Activated CD4-positive, alpha-beta T cell treated with anti-CD3 and anti-CD28 coated beads for 48 hours (primary cell): ENCODE data around the gene C1orf167.
"Not testable (repeated sequence)": the region's sequence is repeated elsewhere in the genome, so short reads cannot be mapped to it uniquely, and the experiment has no call there.

ENCODE experiments used
- DNase-seq: peaks from one replicate; pipeline ENCODE4 v3.0.0-alpha.2; 2020

Gene C1orf167

GRCh38 chr1:11802973-11803885, 41.2 kb downstream of the C1orf167 start:
- DNase-seq = peak; percentile 79

DNA sequence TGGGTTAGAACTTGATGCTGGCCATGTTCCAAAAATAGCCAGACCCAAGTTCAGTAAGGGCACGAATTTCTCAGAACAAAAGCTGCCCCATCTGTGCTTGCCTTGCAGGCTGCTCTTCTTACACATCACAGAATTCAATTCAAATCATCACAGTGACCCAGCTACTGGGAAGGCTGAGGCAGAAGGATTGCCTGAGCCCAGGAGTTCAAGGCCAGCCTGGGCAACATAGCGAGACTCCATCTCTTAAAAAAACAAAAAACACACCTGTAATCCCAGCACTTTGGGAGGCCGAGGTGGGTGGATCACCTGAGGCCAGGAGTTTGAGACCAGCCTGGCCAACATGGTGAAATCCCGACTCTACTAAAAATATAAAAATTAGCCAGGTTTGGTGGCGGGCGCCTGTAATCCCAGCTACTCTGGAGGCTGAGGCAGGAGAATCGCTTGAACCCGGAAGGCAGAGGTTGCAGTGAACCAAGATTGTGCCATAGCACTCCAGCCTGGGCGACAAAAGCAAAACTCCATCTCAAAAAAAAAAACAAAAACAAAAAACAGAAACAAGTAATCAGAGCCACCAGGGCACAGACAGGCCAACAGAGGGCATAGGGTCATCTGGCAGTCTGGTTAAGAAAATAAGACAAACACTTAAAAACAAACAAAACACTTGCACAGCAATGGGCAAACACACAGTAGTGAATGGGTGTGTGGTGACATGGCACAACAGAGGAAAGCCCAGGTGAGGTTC, 42.1 kb downstream of the C1orf167 start:
- DNase-seq = not testable (repeated sequence)

GRCh38 chr1:11804666-11805421, 42.9 kb downstream of the C1orf167 start:
- peak; percentile 50 for DNase-seq

DNA sequence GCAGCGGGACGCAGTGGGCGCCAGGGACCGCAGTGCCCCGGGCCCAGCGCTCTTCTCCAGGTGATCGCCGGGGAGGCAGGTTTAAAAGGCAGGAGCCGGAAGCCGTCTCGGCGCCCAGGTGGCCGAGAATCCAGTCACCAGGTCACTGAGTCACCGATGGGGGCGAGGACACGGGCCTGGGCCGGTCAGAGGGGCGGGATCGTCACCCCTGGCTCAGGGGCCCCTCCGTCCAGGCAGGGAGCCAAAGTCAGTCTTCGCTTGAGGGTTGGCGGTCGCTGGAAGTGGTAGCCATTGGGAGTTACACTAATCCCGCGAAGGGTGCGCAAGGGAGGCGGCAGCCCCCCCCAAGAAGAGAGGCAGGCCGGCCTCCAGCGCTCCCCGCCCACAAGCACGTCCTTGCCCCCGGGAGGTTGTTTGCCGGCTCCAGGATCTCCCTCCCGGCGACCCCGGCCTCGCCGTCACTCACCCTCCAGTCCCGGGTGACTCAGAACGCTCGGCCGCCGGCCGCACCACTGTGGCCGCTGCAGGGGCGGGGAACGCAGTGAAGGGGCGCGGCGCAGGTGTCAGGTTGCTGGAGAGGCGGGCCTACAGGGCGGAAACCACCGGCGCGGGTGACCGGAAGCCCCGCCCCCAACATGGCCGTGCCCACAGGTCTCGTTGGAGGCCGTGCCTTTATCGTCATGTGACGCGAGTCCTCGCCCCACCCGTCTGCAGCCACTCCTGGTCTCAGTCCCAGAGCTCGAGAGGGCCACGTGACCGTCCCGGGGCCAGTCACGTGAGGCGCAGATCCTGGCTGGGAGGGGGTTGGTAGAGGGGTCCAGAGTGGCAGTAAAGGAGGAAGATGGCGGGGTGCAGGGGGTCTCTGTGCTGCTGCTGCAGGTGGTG, 43.7 kb downstream of the C1orf167 start, which contains the start of the genes CLCN6 and MTHFR:
Gene CLCN6 (plus strand): TSS at position 770 of the 885 bp plus-strand sequence. CDS start 72 bp downstream, at position 842.
Gene MTHFR (minus strand): TSS at position 543 of the 885 bp plus-strand sequence. CDS start 2,848 bp downstream, outside the sequence.
- peak; percentile 99 for DNase-seq

GRCh38 chr1:11806307-11806936, 44.4 kb downstream of the C1orf167 start:
- no peak for DNase-seq

DNA sequence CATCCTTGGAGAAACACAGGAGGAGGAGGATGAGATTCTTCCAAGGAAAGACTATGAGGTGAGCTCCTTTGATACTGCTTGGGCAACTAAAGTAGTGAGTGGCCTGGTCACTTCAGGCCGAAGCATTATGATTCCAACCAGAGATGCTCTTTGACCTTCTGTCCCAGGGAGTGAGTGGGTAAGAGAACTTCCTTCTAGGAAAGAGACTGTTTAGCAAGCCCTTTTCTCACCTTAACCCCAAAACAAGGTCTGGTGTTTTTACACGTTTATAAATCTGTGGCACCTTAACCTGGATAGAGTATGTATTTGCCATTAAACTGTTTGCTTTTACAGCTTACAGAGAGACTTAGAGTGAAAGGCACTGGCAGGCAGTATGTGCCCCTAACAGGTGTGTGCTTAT, 45.1 kb downstream of the C1orf167 start:
- no peak for DNase-seq

- no peak for DNase-seq
Measured at GRCh38 chr1:11813021-11813420, 51.0 kb downstream of the C1orf167 start.

- DNase-seq = no peak
Measured at GRCh38 chr1:11817192-11817591, 55.2 kb downstream of the C1orf167 start.

DNA sequence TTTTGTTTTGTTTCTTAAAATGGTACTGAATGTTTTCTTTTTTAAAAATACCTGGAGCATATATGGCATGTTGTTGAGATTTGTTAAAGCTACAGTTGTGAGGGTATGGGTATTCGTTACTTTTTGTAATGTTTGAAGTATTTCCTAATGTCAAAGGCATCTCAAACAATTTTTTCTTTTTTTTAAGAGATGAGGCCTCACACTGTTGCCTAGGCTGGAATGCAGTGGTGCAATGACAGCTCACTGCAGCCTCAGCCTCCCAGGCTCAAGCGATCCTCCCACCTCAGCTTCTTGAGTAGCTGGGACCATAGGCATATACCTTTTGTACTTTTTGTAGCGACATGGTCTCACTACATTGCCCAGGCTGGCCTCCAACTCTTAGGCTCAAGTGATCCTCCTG, 60.1 kb downstream of the C1orf167 start:
- no peak for DNase-seq

- no peak for DNase-seq
Measured at GRCh38 chr1:11823366-11824137, 61.6 kb downstream of the C1orf167 start.

DNA sequence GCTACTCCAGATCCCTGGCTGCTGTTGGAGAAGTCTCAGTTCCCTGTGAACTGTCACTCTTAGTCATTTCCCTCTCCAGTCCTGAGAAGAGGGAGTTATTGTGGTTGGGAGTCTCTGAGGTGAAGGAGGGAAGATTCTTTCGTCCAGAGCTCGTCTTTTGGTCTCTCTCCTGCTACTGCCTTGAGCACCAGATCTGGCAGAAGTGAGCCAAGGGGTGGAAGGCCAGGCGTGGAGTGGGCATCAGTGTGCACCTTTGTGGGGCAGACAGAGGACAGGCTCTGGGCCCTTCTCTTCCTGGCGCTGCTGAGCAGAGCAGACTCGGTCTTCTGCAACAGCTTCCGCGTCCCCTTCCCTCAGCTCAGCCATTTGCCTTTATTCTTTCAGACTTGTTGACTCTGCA, 63.1 kb downstream of the C1orf167 start:
- DNase-seq = no peak

GRCh38 chr1:11826946-11827345, 65.0 kb downstream of the C1orf167 start:
- DNase-seq = no peak

DNA sequence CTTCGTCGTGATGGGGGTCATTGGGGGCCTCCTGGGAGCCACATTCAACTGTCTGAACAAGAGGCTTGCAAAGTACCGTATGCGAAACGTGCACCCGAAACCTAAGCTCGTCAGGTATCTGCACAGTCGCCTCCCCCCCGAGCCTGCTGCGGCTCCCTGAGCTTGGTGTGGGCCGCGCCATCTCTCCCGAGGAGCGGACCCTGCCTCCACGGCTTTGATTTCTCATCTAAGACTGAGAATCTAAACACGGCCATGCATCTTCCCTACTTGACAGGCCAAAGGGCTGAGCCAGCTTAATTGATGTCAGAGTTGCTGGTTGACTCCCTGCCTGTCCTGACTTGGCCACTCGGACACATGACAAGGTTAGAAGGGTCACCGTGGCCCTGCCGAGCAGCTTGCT, 66.5 kb downstream of the C1orf167 start:
- no peak for DNase-seq

DNA sequence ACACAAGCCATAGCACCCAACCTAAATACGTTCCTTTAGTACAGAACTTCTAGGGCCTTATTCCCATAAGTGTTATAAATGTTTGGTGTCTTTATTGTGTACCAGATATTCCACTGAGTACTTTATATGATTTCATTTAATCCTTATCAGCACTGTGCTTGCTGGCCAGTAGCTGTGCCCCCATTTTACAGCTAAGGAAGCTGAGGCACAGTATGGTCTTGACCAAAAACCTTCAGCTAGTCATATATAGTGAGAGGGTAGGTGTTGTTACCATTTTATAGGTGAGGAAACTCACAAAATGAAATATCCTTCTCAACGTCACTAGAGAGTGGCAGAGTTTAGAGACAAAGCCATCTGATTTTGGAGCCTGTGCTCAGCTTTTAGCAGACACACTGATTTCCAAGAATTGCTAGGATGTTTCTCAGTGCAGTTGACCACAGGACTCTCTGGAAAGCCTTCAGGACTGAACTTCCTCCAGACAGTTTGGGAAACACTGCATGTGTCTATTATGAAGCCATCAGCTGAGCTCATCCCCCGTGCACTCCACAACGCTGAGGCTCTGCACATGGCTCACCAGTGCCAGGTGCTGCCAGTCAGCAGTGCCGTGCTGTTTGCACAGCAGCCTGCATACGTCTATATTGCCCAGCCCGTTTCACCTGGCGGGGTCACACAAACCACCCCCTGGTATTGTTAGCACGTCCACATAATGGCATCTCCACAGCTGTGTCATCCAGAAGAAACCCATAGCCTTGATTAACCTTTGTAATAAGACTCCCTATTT, 70.1 kb downstream of the C1orf167 start:
- no peak for DNase-seq

GRCh38 chr1:11833497-11833896, 71.5 kb downstream of the C1orf167 start:
- no peak for DNase-seq

- DNase-seq = no peak
Measured at GRCh38 chr1:11833900-11834299, 71.9 kb downstream of the C1orf167 start.

GRCh38 chr1:11835441-11836225, 73.6 kb downstream of the C1orf167 start:
- no peak for DNase-seq

DNA sequence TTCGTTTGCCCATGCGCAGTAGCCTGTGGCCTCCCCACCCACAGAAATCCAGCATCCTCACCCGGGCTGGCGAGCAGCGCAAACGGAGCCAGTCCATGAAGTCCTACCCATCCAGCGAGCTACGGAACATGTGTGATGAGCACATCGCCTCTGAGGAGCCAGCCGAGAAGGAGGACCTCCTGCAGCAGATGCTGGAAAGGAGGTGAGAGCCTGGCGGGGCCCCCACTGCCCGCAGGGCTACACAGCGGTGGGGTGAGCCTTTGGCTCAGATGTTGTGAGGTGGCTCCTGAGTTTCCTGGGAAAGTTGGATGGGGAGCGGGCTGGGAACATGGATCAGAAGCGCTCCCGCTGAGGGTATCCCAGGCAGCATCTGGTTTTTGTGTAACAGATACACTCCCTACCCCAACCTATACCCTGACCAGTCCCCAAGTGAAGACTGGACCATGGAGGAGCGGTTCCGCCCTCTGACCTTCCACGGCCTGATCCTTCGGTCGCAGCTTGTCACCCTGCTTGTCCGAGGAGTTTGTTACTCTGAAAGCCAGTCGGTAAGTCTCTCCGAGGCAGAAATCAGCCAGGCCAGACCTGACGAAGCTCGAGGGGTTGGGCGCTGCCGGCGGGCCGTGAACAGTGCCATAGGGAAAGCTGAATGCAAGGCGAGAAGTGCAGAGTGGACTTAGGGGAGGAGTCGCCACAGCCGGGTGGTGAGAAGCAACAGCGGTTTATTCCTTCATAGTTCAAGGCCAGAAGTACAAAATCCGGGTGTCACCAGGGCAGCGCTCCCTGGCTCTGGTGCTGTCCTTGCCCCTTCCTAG, 75.2 kb downstream of the C1orf167 start:
- no peak for DNase-seq
